HG03064 (cell line): Measurements from ENCODE around the gene DLG2.

Experiments
- ATAC-seq: cut with Tn5 transposase; IDR thresholded peaks from one replicate; pipeline ENCODE4 v1.9.1; 2021; ENCODE audit warnings: low read depth; ENCODE audit not compliant: unreplicated experiment

DLG2 gene

GRCh38 chr11:83689144-83689780 is 1937.9 kb downstream of the DLG2 start:
- ATAC-seq, result no peak

- no peak for ATAC-seq
These were observed 1939.4 kb downstream of the DLG2 start for GRCh38 chr11:83687787-83688186.

GRCh38 chr11:83685730-83686129 is 1941.4 kb downstream of the DLG2 start:
- ATAC-seq, result no peak

DNA sequence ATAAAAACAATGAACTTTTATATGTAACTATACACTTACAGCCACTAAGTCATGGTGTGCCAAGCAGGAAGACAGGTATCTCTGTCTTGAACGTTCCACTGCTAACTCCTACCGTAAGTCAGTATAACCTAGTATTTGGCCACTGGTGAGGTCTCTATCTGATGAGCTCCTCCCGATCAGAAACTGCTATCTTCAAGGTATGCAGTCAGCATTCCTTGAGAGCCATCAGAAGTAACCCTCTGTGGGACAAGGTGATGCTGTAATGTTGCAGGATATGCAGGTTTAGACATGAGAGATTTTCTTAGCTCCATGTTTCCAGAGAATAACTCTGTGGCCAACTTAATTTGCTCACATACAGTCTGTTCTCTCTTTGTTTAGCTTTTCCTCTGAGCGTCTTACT is 1943.1 kb downstream of the DLG2 start:
- ATAC-seq, result no peak

GRCh38 chr11:83682611-83682973 is 1944.6 kb downstream of the DLG2 start:
- peak; percentile 95 for ATAC-seq

DNA sequence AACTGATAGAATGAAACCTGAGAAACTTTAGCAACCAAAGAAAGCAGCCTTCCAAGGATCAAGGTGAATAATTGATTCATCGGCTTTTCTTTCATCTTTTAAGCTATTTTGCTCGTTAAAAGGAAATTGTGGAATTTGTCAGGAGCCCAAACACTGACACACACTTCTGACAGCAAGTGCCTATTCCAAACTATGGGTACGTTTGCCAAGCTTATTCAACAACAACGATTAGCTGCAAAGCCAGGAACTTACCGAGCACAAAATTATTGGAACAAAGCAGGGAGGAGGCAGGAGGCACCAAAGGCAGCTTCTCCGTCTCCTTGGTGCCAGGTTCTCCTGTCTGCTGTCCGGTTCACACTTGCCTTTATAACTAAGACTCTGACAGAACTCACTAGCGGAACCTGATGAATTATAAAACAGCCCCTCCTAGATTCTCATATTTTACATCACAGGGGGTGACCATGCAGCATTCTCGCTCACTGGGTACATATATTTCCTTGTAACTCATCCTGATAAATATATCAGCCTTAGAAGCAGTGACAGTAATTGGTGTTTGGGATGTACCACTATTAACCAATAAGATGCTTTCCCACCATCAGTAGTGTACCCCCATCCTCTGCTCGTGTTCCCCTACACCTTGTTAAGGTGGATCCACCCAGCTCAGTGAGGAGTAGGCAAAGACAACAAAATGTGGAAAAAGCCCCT is 1945.1 kb downstream of the DLG2 start:
- ATAC-seq, result no peak

DNA sequence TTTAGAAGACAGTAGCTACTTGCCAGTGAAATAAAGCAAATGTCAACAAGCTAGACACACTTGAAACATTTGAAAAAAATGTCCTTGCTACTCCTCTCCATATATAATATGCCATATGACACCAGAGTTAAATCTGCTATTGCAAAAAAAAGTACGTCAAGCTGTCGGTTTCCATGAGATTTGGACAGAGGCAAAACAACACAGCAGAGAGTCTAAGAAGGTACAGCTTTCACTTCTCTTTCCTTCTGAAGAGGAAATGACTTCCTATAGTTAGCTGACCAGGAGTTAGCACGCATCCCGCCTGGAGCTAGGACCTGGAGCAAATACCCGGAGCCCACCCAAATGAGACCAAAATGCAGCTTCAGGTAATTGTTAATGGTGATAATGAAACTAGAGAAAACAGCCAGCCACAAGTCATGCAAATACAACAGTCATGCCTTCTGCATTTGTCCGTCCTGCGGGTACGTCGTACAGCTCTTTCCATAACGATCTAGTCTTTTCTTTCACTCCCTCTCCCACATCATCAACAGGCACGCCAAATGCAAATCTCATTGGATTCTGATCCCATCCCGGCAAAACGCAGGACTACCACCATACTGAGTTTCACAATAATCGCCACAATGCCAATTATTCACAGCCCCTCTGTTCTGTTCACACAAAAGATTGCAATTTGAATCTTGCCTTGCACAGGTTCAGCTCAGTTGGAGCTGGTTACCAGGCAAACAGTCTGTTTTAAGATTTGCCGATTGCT is 1945.9 kb downstream of the DLG2 start:
- no peak for ATAC-seq

- no peak for ATAC-seq
These were observed 1946.8 kb downstream of the DLG2 start for GRCh38 chr11:83680321-83680720.

GRCh38 chr11:83678831-83679584 is 1948.1 kb downstream of the DLG2 start:
- ATAC-seq, result no peak

DNA sequence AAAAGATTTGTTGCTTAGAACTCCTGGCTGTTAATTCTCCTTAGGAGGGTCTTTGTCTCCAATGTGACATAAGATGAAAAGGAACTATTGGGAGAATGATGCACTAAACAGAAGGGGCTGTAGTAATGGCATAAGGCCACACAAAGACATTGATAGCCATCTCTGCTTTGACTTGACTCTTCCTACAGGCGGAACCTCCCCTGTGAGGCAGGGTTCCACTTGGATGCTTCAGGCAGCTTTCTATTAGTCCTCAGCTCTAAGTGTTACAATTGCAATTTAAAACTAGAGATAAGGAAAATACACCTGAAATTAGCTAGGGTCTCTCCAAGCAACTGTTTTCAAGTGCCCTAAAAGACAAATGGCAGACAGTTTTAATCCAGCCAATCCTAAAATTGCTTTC is 1949.4 kb downstream of the DLG2 start:
- ATAC-seq, result no peak

- ATAC-seq, result no peak
These were observed 1951.0 kb downstream of the DLG2 start for GRCh38 chr11:83676056-83676601.

GRCh38 chr11:83674102-83674896 is 1952.8 kb downstream of the DLG2 start:
- ATAC-seq, result no peak

DNA sequence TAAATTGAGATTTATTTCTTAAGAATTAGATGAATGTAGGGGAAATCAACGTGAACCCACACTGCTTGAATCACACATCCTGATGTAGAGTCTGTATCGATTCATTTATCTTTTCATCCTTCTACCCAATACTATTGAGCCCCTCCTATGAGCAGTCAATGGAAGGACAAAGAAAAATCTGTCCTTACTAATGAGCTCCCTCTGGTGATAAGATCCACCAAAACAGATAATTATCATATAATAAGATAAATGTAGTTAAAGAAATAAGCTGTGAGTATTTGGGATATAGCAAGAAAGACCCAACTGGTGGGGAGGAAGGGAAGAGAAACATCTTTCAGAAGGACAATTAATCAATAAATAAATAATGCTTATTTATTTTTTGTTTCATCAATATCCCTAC is 1955.9 kb downstream of the DLG2 start:
- ATAC-seq, result no peak

GRCh38 chr11:83666149-83666548 is 1961.0 kb downstream of the DLG2 start:
- no peak for ATAC-seq

GRCh38 chr11:83663988-83664387 is 1963.2 kb downstream of the DLG2 start:
- no peak for ATAC-seq

- no peak for ATAC-seq
These were observed 1963.7 kb downstream of the DLG2 start for GRCh38 chr11:83663446-83663845.

DNA sequence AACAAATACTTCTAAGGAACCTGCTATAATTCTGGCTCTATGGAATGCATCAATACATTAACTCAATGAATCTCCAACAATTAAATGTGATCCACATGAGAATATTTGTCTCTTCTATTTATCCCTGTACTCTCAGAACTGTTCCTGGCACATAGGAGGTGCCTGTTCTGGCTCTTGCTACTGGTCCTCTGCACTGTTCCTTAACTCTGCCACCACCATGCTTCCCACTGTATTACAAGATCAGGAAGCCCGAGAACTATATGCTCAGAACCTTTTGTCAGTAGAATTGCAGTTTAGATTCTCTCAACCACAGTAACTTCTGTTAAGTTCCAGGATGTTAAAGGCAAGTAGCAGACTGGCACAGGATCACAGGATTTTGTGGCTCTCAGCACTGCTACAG is 1964.7 kb downstream of the DLG2 start:
- ATAC-seq, result no peak

DNA sequence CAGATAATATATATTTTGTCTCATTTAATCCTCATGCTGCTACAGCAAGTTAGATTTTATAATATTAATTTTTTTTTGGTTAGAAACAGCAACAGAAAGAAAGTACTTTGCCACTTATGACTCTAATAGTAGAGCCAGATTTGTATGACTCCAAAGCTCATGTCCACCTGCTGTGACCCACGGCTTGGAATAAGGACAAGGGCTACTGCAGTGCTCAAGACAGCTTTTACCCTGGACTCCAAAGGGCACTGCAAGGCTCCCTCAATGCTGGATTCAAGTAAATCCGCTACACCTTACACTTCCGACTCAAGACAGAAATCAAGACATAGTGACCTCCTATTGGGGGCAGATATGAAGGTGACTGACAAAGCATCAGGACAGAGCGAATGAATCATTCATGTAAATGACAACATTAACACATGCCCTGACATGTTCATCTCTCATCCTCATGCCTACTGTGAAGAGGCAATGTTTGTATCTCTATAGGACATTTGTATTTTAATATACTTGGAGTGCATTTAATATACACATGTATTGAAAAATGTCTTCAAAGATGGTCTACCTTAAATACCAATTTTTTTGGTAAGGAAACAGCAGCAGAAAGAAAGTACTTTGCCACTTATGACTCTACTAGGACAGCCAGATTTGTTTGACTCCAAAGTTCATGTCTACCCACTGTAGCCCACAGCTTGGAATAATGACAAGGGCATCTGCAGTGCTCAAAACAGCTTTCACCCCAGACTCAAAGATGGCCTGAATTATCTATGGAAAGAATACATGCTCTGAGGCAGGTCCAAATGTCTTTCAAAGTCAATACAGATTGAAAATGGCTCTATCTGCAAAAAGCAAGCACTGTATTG is 1965.4 kb downstream of the DLG2 start:
- no peak for ATAC-seq

DNA sequence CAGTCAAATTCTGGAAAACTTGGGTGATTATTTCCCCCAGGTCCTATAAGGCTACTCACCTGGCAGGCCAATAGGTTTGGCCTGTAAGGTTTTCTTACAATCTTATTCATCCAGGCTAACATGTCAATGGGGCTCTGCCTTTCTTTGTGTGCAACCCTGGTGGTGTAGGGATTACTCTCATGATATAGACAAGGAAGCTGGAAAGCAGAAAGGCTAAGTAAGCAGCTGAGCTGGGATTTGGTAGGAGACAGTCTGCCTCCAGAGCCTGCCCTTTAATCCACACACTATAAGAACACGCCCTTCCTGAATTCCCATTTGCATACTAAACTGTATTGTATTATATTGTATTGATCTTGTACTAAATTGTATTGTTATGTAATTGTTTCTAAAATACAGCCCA is 1967.7 kb downstream of the DLG2 start:
- ATAC-seq, result no peak
